Head of caudate nucleus (tissue), 42 donors: ENCODE measurements around the gene TBRG4.

Experiments used
- DNase-seq, 42 donors: peaks; one replicate each; pipeline versions ENCODE4 v3.0.0 to v3.0.0-alpha.2; 2020 to 2021; ENCODE audit warnings: mixed read lengths in 7 of 42
- intact Hi-C: fragments of 100-400 bp; cut with DNase I; formaldehyde crosslinking; loops from one replicate; pipeline ENCODE4 v1.15.0; 2022

TBRG4 gene

DNA sequence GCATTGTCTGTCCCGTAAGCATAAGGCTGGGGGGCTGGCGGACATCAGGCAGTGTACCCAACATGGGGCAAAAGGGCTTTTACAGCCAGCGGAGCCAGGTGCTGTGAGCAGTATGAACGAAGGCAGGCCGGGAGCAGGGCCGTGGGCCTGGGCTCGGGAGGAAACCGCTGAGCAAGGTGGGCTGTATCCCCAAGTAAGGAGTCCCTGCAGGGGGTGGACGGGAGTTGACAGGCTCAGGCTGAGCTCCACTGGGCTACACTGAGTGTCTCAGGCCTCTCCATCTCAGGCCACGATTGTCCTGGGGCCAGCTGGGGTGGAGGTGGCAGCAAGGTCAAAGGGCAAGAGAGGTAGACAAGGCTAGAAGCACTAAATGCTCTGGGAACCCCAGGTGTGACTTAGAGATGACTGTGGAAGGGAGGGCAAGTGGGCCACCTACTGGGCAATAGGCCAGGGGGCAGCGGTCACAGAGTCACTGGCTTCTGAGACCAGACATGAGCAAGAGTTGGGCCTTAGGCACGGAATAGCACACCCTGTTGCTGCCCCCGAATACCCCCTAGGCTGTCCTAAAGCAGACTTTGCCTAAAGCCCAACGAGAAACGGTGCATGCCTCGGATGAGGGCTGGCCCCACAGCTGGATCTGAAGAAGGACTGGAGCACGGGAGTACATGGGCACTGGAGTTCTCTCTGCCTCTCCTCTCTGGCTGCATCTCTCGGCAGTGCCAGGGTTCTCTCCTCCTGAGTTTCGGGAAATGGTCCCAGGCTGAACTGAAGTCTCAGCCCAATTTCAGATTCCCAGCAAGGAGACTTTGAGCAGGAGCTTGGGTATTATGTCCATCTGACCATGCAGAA lies 35.3 kb upstream of the TBRG4 start:
- no peak for DNase-seq
- intact Hi-C loops, result no loop called here

DNA sequence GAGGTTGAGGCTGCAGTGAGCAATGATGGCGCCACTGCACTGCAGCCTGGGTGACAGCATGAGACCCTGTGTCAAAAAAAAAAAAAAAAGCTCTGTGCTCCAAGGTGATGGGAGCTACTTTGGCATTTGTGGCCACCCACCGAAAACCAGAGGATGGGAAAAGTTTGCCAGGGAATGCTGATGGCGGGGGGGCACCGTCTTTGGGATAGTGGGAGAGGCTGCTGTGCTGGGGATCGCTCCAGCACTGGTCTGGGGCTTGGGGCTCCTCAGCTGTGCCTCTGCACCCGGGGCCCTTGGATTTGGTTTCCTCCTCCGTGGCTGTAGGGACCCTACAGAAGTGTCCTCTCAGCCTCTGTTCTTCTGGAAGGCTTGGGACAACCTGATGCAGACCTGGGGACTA lies 34.4 kb upstream of the TBRG4 start:
- DNase-seq, result no peak
- intact Hi-C loops, result no loop called here

DNA sequence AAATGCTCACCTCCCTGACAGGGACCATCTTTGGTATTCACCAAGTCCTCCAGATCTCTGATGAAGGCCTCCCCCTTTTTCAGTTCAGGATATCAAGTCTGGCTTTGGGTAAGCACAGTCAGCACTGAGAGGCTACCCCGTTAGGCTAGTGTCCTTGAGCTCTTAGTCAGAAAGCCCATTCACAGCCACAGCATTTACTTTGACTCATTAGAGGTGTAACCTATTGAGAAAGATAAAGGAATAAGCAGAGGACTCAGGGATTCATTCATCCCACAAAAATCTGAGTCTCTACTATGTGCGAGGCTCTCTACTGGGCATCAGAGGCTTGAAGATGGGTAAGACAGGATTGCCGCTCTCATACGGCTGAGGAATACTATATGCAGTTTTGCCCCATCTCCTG lies 32.1 kb upstream of the TBRG4 start:
- intact Hi-C loops, result no loop called here
- DNase-seq, result no peak

DNA sequence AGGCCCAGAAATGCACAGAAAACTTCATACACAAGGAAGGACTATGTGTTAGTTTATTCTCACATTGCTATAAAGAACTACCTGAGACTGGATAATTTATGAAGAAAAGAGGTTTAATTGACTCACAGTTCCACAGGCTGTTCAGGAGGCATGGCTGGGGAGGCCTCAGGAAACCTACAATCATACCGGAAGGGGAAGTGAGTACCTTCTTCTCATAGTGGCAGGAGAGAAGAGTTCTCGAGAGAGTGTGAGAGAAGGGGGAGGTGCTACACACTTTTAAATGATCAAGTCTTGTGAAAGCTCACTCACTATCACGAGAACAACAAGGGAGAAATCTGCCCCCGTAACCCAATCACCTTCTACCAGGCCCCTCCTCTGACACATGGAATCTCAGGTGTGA lies 29.3 kb upstream of the TBRG4 start:
- no peak for DNase-seq
- intact Hi-C loops, result no loop called here

- DNase-seq, result no peak
- intact Hi-C loops, result no loop called here
These were observed 27.2 kb upstream of the TBRG4 start for GRCh38 chr7:45138433-45139267.

DNA sequence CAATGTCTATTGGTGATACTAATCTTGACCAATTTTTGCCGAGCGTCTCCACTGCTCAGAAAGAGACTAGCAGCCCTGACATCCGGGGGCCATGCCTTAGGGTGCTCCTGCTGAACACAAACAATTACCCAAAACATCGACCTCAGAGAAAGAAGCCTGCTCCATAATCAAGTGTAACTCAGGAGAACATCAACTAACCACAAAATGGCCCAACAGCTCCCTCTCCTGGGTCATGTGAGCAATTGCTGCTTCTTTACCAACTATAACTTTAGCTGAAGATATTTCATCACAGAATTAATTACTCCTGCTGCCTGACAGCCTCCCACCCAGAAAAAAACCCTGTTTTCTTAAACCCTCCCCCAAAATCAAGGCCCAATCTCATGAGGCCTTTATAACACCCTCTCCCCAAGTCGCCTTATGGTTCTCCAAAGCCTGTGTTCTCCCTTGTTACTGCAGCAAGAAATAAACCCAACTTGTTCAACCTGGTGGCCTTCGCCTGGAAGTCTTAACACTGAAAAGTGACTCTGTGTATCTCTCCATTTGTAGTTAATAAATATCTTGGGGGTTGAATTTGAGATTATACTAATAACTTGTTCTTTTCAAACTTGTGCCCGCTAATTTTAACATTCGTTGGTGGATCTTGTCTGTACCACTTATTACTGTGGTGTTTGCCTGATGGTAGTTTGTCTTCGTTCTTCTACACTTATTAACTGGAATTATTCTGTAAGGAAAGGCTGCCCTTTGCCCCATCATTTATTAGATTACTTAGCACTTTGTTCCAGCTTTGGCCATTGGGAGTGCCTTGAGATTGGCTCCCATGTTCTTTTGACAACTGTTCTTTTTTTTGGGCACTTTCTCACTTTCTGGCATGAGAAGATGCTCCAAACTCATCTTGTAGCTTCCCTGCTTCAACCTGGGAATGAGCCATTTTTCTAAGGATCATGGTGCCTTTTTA lies 24.9 kb upstream of the TBRG4 start:
- peak in 40 of 42 donors; percentile 30 to 89 (median 74) for DNase-seq
- intact Hi-C loops, result no loop called here

GRCh38 chr7:45133877-45134276 lies 22.4 kb upstream of the TBRG4 start:
- DNase-seq, result no peak
- intact Hi-C loops, result no loop called here

- DNase-seq, result no peak
These were observed 21.9 kb upstream of the TBRG4 start for GRCh38 chr7:45133352-45133751.

DNA sequence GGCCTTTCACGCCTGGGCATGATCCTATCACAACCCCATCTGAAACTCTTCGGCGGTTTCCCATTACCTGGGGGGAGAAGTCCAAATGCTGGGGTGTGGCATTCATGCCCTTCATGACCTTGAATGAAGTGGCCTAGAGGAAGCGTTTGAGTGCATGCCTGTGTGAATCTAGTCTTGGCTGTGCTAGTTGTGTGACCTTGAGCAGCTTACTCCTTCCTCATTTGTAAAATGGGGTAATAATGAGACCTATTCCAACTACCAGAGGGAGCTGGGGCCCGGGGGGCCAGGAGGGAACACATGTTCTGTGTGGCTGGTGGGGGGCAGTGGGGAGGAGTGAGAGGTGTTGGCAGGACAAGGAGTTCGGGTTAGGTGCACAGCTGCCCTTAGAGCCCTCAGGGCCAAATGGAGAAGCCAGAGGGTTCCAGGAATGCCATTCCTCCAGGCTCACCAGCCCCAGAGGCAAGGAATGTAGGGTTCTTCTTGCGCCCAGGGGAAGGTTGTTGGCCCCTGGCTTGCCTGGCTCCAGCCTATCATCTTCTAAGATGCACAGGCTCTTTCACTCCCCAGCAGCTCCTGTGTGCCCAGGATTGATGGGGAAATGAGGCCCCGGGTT lies 21.3 kb upstream of the TBRG4 start:
- DNase-seq, result no peak
- intact Hi-C loops, result no loop called here

More at GRCh38 chr7:45133352-45133751, 21.9 kb upstream of the TBRG4 start:
- intact Hi-C loops, result no loop called here

GRCh38 chr7:45131891-45132290 lies 20.4 kb upstream of the TBRG4 start:
- intact Hi-C loops, result no loop called here
- DNase-seq, result no peak

DNA sequence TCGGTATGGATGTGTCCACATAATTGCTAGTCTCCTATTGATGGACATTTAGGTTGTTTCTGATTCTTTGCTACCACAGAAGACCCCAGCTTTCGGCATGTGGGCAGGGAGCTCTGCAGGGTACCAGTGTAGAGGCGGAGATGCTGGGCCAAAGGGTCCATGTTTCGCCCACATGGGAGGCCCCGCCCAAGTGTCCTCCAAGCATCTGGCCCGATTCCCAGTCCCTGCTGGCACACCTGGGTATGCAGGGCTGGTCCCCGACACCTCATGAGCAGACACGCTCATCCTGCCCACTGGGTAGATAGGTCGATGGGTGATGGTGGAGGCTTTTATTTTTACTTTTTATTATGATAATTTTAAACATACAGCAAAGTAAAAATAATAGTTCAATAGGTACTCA lies 19.4 kb upstream of the TBRG4 start:
- no peak for DNase-seq
- intact Hi-C loops, result no loop called here

GRCh38 chr7:45129906-45130305 lies 18.4 kb upstream of the TBRG4 start:
- no peak for DNase-seq
- intact Hi-C loops, result no loop called here

DNA sequence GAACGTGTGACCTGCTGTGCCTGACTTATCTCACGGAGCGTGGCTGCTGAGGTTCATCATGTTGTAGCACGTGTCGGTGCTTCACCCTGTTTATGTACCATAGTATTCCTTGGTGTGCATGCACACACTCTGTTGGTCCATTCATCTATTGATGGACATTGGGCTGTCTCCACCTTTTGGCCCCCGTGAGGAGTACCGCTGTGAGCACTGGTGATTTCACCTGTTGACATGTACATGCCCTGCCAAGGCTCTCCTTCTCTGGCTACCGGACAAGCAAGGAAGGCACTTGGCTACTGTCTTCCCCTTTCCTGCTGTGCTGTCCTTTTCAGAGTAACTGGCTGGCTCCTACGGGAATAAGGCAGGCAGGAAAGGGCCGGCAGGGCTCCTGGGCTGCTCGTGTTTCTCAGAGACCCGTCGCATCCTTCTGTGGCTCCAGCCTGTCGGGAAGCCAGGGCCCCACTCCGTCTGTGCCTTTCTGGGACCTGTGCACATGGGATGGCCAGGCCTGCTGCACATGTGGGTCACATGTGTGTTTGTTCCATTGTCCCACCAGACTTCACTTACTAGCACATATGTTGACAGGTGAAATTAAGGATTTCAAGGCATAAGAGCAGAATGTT lies 17.8 kb upstream of the TBRG4 start:
- intact Hi-C loops, result no loop called here
- DNase-seq, result no peak

GRCh38 chr7:45126920-45127319 lies 15.4 kb upstream of the TBRG4 start:
- intact Hi-C loops, result no loop called here
- no peak for DNase-seq

DNA sequence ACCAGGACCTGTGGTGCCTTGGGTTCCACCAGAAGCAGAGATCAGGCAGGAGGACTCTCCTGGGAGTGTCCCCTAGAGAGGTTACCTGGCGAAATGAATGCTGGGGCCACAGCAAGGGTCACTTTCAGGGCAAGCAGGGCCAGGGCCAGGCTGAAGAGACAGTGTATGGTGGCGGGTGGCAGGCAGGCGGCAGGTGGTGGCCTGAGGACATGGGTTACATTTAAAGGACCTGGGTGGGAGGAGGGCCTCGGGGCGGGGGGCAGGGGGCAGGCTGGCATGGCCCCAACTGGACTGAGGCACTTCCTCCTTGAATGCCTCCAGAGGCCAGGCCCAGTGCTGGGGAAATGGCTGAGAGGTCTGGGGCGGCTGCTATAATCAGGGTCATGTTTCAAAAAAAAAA lies 14.7 kb upstream of the TBRG4 start:
- no peak for DNase-seq
- intact Hi-C loops, result no loop called here

DNA sequence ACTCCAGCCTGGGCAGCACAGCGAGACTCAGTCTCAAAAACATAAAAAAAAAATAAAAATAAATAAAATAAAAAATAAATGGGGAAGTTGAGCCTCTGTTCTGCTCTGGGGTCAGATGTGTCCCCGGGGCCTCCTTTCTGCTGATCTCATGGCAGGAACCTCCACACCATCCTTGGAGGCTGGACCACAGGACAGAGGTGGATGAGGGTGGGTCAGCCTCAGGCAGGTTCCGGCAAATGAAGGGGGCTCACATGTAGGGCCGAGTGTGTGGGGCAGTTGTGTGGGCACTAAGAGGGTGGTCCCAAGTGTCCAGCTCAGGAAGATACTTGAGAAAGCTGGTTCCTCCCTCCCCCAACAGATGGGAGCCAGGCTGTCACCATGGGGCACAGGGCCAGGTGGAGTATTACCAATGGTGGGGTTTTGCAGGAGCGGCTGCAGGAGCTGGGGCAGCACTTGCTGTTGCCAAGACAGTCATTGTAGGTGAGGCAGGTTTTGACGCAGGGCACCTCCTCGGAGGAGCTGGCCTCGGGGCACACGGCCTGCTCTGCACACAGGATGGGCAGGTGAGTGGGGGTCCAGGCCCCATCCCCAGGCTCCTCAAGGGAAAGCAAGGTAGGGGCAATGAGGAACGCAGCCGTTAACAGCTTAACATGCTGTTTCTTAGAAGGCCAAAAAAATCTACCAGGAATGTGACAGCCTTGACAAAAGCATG lies 13.9 kb upstream of the TBRG4 start:
- intact Hi-C loops, result no loop called here
- no peak for DNase-seq

- intact Hi-C loops, result no loop called here
- DNase-seq, result no peak
These were observed 12.6 kb upstream of the TBRG4 start for GRCh38 chr7:45123913-45124710.
